ENCODE measurements around the gene FAF2.

- TF ChIP-seq CTCF (IDR thresholded peaks at IDR 0.05) = no peak
- TF ChIP-seq POLR2A (IDR thresholded peaks at IDR 0.05) = no peak
- TF ChIP-seq POLR2AphosphoS5 (IDR thresholded peaks at IDR 0.05) = no peak
These were observed 13.2 kb downstream of the FAF2 start for GRCh38 chr5:176461349-176461748.

Data from gastroesophageal sphincter (tissue), 3 donors.